ENCODE measurements around the gene GDPGP1. TPM values are rescaled to one million over a fixed set of nuclear protein-coding genes. Genes with fewer than 3 reads are reported as not detected.

Gene GDPGP1
- total RNA-seq, 1 donor from 2014 or later, result 2.9 TPM

DNA sequence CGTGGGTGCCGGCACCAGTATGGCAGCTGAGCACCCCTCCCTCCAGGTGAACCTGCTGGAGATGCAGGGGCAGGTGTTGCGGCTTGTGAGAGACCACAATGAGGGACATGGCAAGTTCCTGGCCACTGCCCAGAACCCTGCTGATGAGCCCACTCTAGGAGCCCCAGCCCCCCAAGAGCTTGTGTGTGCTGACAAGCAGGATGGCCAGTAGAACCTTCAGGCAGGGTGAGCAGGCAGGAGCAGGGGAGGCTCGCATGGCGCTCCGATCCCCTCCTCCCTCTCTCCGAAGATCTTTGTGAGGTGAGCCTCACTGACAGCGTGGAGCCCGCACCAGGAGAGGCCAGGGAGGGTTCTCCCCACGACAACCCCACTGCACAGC is 61.2 kb downstream of the GDPGP1 start:
- H3K27me3 ChIP-seq (ENCODE audit: control insufficient read depth, insufficient read depth, low read length), result no peaks in the 10 kb centered on the region
- FAIRE-seq, result no peak
- TF ChIP-seq, protein P1, sequence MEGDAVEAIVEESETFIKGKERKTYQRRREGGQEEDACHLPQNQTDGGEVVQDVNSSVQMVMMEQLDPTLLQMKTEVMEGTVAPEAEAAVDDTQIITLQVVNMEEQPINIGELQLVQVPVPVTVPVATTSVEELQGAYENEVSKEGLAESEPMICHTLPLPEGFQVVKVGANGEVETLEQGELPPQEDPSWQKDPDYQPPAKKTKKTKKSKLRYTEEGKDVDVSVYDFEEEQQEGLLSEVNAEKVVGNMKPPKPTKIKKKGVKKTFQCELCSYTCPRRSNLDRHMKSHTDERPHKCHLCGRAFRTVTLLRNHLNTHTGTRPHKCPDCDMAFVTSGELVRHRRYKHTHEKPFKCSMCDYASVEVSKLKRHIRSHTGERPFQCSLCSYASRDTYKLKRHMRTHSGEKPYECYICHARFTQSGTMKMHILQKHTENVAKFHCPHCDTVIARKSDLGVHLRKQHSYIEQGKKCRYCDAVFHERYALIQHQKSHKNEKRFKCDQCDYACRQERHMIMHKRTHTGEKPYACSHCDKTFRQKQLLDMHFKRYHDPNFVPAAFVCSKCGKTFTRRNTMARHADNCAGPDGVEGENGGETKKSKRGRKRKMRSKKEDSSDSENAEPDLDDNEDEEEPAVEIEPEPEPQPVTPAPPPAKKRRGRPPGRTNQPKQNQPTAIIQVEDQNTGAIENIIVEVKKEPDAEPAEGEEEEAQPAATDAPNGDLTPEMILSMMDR (IDR thresholded peaks at IDR 0.05; ENCODE audit: insufficient read depth, low read length, severe bottlenecking), result no peak
- DNase-seq (ENCODE audit: low read depth), result no peak
- H3K4me3 ChIP-seq (ENCODE audit: low read depth, low read length), result no peak overlapping the region
- no peaks in the 10 kb centered on the region for H3K36me3 ChIP-seq (ENCODE audit: control insufficient read depth, insufficient read depth, low read length)

Other genes starting within 250 kb of the GDPGP1 start
- gene ZNF710, start 232.9 kb upstream of the GDPGP1 start, total RNA-seq, result 7.6 and 11.9 TPM in 2 replicates
- gene IDH2, start 131.7 kb upstream of the GDPGP1 start, total RNA-seq, result 29.5 and 59.0 TPM in 2 replicates
- 90.6 and 156 TPM in 2 replicates for gene SEMA4B, start 32.9 kb upstream of the GDPGP1 start, total RNA-seq
- gene CIB1, start 268 bp upstream of the GDPGP1 start, total RNA-seq, result 41.1 and 50.2 TPM in 2 replicates
- under 0.01 TPM in 2 replicates for gene TTLL13, start 15.3 kb downstream of the GDPGP1 start, total RNA-seq
- 99.1 and 114 TPM in 2 replicates for gene NGRN, start 31.5 kb downstream of the GDPGP1 start, total RNA-seq
- gene ZNF774, start 118.1 kb downstream of the GDPGP1 start, total RNA-seq, result 3.3 and 4.2 TPM in 2 replicates
- gene IQGAP1, start 154.0 kb downstream of the GDPGP1 start, total RNA-seq, result 163 and 276 TPM in 2 replicates

All from bronchial epithelial cell (primary cell).